Astrocyte of the spinal cord (primary cell): Measurements from ENCODE around the gene TIMM22.
"Not testable (repeated sequence)": the region's sequence is repeated elsewhere in the genome, so short reads cannot be mapped to it uniquely, and the experiment has no call there.

ENCODE experiments used
- DNase-seq: peaks from one replicate; pipeline ENCODE4 v3.0.0; 2011; ENCODE audit warnings: low read depth, low spot score
- H3K4me3 ChIP-seq: 2 replicates; pipeline ENCODE4 v1.5.1; 2011; ENCODE audit warnings: low read depth, mild to moderate bottlenecking, low read length, moderate library complexity
- CTCF ChIP-seq: IDR thresholded peaks from 2 replicates; pipeline ENCODE4 v1.5.1; 2012; ENCODE audit warnings: low read depth, mild to moderate bottlenecking, low read length, inconsistent platforms
- in situ Hi-C: cut with HindIII; loops from 2 replicates; pipeline ENCODE4 v1.10.0; 2017; ENCODE audit warnings: low sequenced_read_pairs

TIMM22 gene

GRCh38 chr17:973053-973452 is 23.9 kb upstream of the TIMM22 start:
- no peak for TF ChIP-seq CTCF
- in situ Hi-C loops: no loop called here
- DNase-seq: peak; percentile 37
- no peak overlapping the region for H3K4me3 ChIP-seq

- in situ Hi-C loops, DNase-seq, H3K4me3 ChIP-seq: not testable (repeated sequence)
These were observed 22.2 kb upstream of the TIMM22 start for GRCh38 chr17:974778-975177.

GRCh38 chr17:975371-975915 is 21.5 kb upstream of the TIMM22 start:
- H3K4me3 ChIP-seq: no peak overlapping the region
- in situ Hi-C loops: no loop called here
- no peak for DNase-seq
- TF ChIP-seq CTCF: no peak

- in situ Hi-C loops: no loop called here
- no peak for TF ChIP-seq CTCF
- no peak for DNase-seq
- H3K4me3 ChIP-seq: no peak overlapping the region
These were observed 20.6 kb upstream of the TIMM22 start for GRCh38 chr17:976312-976711.

- TF ChIP-seq CTCF: no peak
- H3K4me3 ChIP-seq: no peak overlapping the region
- in situ Hi-C loops: no loop called here
- DNase-seq: no peak
These were observed 19.8 kb upstream of the TIMM22 start for GRCh38 chr17:977166-977565.

GRCh38 chr17:978103-979093 is 18.5 kb upstream of the TIMM22 start:
- in situ Hi-C loops: no loop called here
- peak; percentile 15 for DNase-seq
- TF ChIP-seq CTCF: no peak
- peak overlapping the region; percentile 65 for H3K4me3 ChIP-seq

GRCh38 chr17:979212-979538 is 17.8 kb upstream of the TIMM22 start:
- DNase-seq: no peak
- no peak for TF ChIP-seq CTCF

More at GRCh38 chr17:979212-979538, 17.8 kb upstream of the TIMM22 start:
- peak overlapping the region; percentile 65 for H3K4me3 ChIP-seq
- in situ Hi-C loops: no loop called here
